H7 (cell line): ENCODE data around the gene KDM4C. TPM values are rescaled to one million over a fixed set of nuclear protein-coding genes. Genes with fewer than 3 reads are reported as not detected.

ENCODE experiments used
- total RNA-seq: library from RNA; depleted of rRNA; stranded (reverse); fragments of >200 nt; shearing (Covaris generic); gene quantifications from 2 replicates; pipeline ENCODE4 v1.2.3, GENCODE V29; 2014; rRNA removed

The KDM4C gene
- total RNA-seq, 1 experiment from 2014 or later, result 20.9 TPM

Other genes with a start within 250 kb of the KDM4C start
- 66.8 and 76.7 TPM in 2 replicates for gene GLDC, start 112.2 kb upstream of the KDM4C start, total RNA-seq